GM19324 (cell line): ENCODE measurements around the gene UGDH.

Experiments used
- ATAC-seq: cut with Tn5 transposase; IDR thresholded peaks from one replicate; pipeline ENCODE4 v1.9.1; 2021; ENCODE audit warnings: mild to moderate bottlenecking, moderate library complexity; ENCODE audit not compliant: unreplicated experiment, low FRiP score

UGDH gene

GRCh38 chr4:39497909-39498726, 29.1 kb downstream of the UGDH start:
- no peak for ATAC-seq

GRCh38 chr4:39495446-39496213, 31.6 kb downstream of the UGDH start:
- no peak for ATAC-seq

GRCh38 chr4:39494354-39494753, 32.9 kb downstream of the UGDH start:
- ATAC-seq = no peak

- no peak for ATAC-seq
These were observed 36.9 kb downstream of the UGDH start for GRCh38 chr4:39490322-39490721.

- no peak for ATAC-seq
These were observed 40.9 kb downstream of the UGDH start for GRCh38 chr4:39486221-39486804.

- ATAC-seq = no peak
These were observed 42.5 kb downstream of the UGDH start for GRCh38 chr4:39484582-39485272.

- ATAC-seq = no peak
These were observed 46.1 kb downstream of the UGDH start for GRCh38 chr4:39480902-39481695.

- no peak for ATAC-seq
These were observed 47.0 kb downstream of the UGDH start for GRCh38 chr4:39480251-39480650.

GRCh38 chr4:39476187-39476895, 50.9 kb downstream of the UGDH start:
- ATAC-seq = no peak

GRCh38 chr4:39472396-39472795, 54.8 kb downstream of the UGDH start:
- ATAC-seq = no peak

- ATAC-seq = no peak
These were observed 56.8 kb downstream of the UGDH start for GRCh38 chr4:39470402-39470801.

- ATAC-seq = peak; percentile 79
These were observed 57.7 kb downstream of the UGDH start for GRCh38 chr4:39469429-39470077.

GRCh38 chr4:39467464-39467863, 59.8 kb downstream of the UGDH start:
- no peak for ATAC-seq

GRCh38 chr4:39466747-39467146, 60.5 kb downstream of the UGDH start:
- no peak for ATAC-seq

- no peak for ATAC-seq
These were observed 62.2 kb downstream of the UGDH start for GRCh38 chr4:39464886-39465501.

GRCh38 chr4:39458505-39459300, 68.5 kb downstream of the UGDH start, which contains the start of the genes LIAS and RPL9:
LIAS (plus strand) TSS chr4:39459056; CDS start chr4:39459118, 62 bp downstream.
RPL9 (minus strand) TSS chr4:39458922; CDS start chr4:39458439, 483 bp downstream.
- ATAC-seq = peak; percentile 89

GRCh38 chr4:39458161-39458504, 69.1 kb downstream of the UGDH start:
- ATAC-seq = peak; percentile 0
